Lower leg skin (tissue), 3 donors: ENCODE results near the gene SMAD4.

Source experiments
- POLR2A ChIP-seq, 2 donors: fragments of 450-650 bp; IDR thresholded peaks; one replicate each; pipeline ENCODE4 v1.6.1; 2016 to 2017; ENCODE audit warnings: antibody characterized with exemption in 2 of 2, mild to moderate bottlenecking in 1 of 2, moderate library complexity in 1 of 2
- TF ChIP-seq, protein P1 (sequence below), 3 donors: fragments of 450-650 bp; IDR thresholded peaks; one replicate each; pipeline ENCODE4 v1.5.1; 2016; ENCODE audit warnings: antibody characterized with exemption in 3 of 3, mild to moderate bottlenecking in 3 of 3, moderate library complexity in 2 of 3

DNA sequence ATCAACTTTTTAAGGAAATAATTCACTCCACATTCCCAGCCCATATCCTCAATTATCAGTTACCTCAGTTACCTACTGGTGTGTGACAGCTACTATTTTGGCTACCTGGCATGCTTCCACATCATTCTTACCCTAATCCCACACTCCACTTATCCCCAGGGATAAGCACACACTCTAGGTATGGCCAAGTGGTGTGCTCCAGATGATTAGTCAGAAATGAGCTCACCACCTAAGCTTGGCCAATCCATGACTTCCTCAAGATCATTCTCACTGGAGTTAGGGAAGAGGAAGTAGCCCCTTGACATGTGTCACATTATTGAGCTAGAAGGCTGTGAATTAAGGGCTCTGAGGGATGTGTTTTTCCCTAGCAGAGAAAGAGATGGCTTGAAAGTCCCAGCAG lies 20.9 kb upstream of the SMAD4 start:
- TF ChIP-seq POLR2A (IDR thresholded peaks at IDR 0.05), result no peak
- TF ChIP-seq, protein P1, sequence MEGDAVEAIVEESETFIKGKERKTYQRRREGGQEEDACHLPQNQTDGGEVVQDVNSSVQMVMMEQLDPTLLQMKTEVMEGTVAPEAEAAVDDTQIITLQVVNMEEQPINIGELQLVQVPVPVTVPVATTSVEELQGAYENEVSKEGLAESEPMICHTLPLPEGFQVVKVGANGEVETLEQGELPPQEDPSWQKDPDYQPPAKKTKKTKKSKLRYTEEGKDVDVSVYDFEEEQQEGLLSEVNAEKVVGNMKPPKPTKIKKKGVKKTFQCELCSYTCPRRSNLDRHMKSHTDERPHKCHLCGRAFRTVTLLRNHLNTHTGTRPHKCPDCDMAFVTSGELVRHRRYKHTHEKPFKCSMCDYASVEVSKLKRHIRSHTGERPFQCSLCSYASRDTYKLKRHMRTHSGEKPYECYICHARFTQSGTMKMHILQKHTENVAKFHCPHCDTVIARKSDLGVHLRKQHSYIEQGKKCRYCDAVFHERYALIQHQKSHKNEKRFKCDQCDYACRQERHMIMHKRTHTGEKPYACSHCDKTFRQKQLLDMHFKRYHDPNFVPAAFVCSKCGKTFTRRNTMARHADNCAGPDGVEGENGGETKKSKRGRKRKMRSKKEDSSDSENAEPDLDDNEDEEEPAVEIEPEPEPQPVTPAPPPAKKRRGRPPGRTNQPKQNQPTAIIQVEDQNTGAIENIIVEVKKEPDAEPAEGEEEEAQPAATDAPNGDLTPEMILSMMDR (IDR thresholded peaks at IDR 0.05), result no peak
